H1 (cell line): ENCODE measurements around the gene SYT2. TPM values are rescaled to one million over a fixed set of nuclear protein-coding genes. Genes with fewer than 3 reads are reported as not detected.

ENCODE experiments used
- CTCF ChIA-PET: fragments of 300-600 bp; sonication (Branson Sonifier 250); formaldehyde crosslinking; loops from one replicate; lab custom pipeline; 2021; ENCODE audit not compliant: partially characterized antibody; lab: Charles Lee
- POLR2A ChIA-PET: fragments of 300-600 bp; sonication (Branson Sonifier 250); formaldehyde crosslinking; loops from one replicate; lab custom pipeline; 2021; ENCODE audit warnings: inconsistent platforms; ENCODE audit not compliant: partially characterized antibody; lab: Charles Lee
- DNase-seq, 2 experiments: peaks; one replicate each; pipeline versions ENCODE4 v3.0.0 to v3.0.0-alpha.2; 2010 to 2022; ENCODE audit warnings: low spot score in 2 of 2, low read depth in 1 of 2, mixed read lengths in 1 of 2
- FAIRE-seq: peaks from 2 replicates; lab custom pipeline; 2011; peaks lifted over from hg19 to GRCh38; lab: Jason Lieb, UNC
- H2AFZ ChIP-seq: 2 replicates; pipeline ENCODE4 v1.8.1; 2012; ENCODE audit warnings: low read length, inconsistent platforms
- H2AK5ac ChIP-seq: 2 replicates; pipeline ENCODE4 v1.6.1; 2013; ENCODE audit warnings: low read depth, low read length
- H2BK120ac ChIP-seq: replicated peaks from 2 replicates; pipeline ENCODE3; 2013; ENCODE audit warnings: low read depth, low read length, inconsistent platforms
- H2BK12ac ChIP-seq: 2 replicates; pipeline ENCODE4 v1.6.1; 2013; ENCODE audit warnings: low read depth, low read length
- H2BK15ac ChIP-seq: 2 replicates; pipeline ENCODE4 v1.6.1; 2013; ENCODE audit warnings: low read length
- H2BK20ac ChIP-seq: 2 replicates; pipeline ENCODE4 v1.6.1; 2013; ENCODE audit warnings: low read length
- H2BK5ac ChIP-seq: 2 replicates; pipeline ENCODE4 v1.6.1; 2013; ENCODE audit warnings: low read depth, low read length
- H3K14ac ChIP-seq: 2 replicates; pipeline ENCODE4 v1.6.1; 2013; ENCODE audit warnings: inconsistent platforms; ENCODE audit not compliant: insufficient read length
- H3K18ac ChIP-seq: 2 replicates; pipeline ENCODE4 v1.6.1; 2013; ENCODE audit warnings: low read length; ENCODE audit errors: extremely low read depth
- H3K23ac ChIP-seq: 2 replicates; pipeline ENCODE4 v1.6.1; 2013; ENCODE audit warnings: inconsistent platforms; ENCODE audit not compliant: insufficient read length
- H3K23me2 ChIP-seq: 2 replicates; pipeline ENCODE4 v1.6.1; 2013; ENCODE audit warnings: low read depth, low read length
- H3K27ac ChIP-seq: 2 replicates; pipeline ENCODE4 v1.6.1; 2011; ENCODE audit warnings: low read depth, low read length, inconsistent platforms
- H3K27me3 ChIP-seq, 4 experiments: replicated peaks in 1 of 4; 1 replicate in 1 of 4; 2 replicates in 3 of 4; pipeline versions ENCODE4 v1.6.1 to v1.8.1; 2011 to 2013; ENCODE audit warnings: low read length in 3 of 4, mild to moderate bottlenecking in 3 of 4, inconsistent platforms in 2 of 4, mixed read lengths in 2 of 4, moderate library complexity in 1 of 4; ENCODE audit not compliant: control insufficient read depth in 3 of 4, insufficient read depth in 3 of 4; ENCODE audit errors: extremely low read depth in 1 of 4
- H3K36me3 ChIP-seq, 4 experiments: 2 replicates each; pipeline versions ENCODE4 v1.6.1 to v1.8.1; 2011 to 2013; ENCODE audit warnings: mild to moderate bottlenecking in 4 of 4, low read length in 3 of 4, moderate library complexity in 2 of 4, control low read depth in 1 of 4, inconsistent platforms in 1 of 4; ENCODE audit not compliant: insufficient read depth in 4 of 4, control insufficient read depth in 2 of 4
- H3K4ac ChIP-seq: replicated peaks from 2 replicates; pipeline ENCODE3; 2013; ENCODE audit warnings: low read length, low read depth, mixed read lengths, inconsistent platforms; ENCODE audit not compliant: insufficient read length
- H3K4me1 ChIP-seq, 4 experiments: replicated peaks in 1 of 4; 1 replicate in 1 of 4; 2 replicates in 3 of 4; pipeline versions ENCODE4 v1.6.1 to v1.8.1; 2011 to 2013; ENCODE audit warnings: low read length in 3 of 4, inconsistent platforms in 2 of 4, mixed read lengths in 1 of 4; ENCODE audit not compliant: insufficient read depth in 4 of 4, control insufficient read depth in 3 of 4
- H3K4me2 ChIP-seq, 2 experiments: 2 replicates each; pipeline versions ENCODE4 v1.6.1 to v1.8.1; 2011 to 2013; ENCODE audit warnings: low read depth in 2 of 2, low read length in 2 of 2, control low read depth in 1 of 2, inconsistent platforms in 1 of 2, mild to moderate bottlenecking in 1 of 2; ENCODE audit not compliant: insufficient read depth in 1 of 2
- H3K4me3 ChIP-seq, 4 experiments: fragments of 200-600, 300-600 bp in 1 of 4; sonication (generic), shearing (Covaris generic), sonication (Bioruptor Twin) in 1 of 4; 2 replicates each; pipeline versions ENCODE4 v1.5.1 to v1.8.1; 2011 to 2016; ENCODE audit warnings: low read length in 4 of 4, low read depth in 3 of 4, control low read depth in 2 of 4, inconsistent platforms in 2 of 4, mild to moderate bottlenecking in 2 of 4, mixed read lengths in 1 of 4, moderate library complexity in 1 of 4; ENCODE audit not compliant: insufficient read depth in 2 of 4; ENCODE audit errors: extremely low read depth in 1 of 4
- H3K56ac ChIP-seq: replicated peaks from 2 replicates; pipeline ENCODE3; 2013; ENCODE audit warnings: low read depth, mild to moderate bottlenecking, mixed read lengths, low read length, inconsistent platforms; ENCODE audit not compliant: insufficient read length
- H3K79me1 ChIP-seq: 2 replicates; pipeline ENCODE4 v1.6.1; 2013; ENCODE audit warnings: low read depth, low read length, control low read depth
- H3K79me2 ChIP-seq, 2 experiments: 2 replicates each; pipeline versions ENCODE4 v1.6.1 to v1.8.1; 2012 to 2013; ENCODE audit warnings: low read length in 2 of 2, mild to moderate bottlenecking in 2 of 2, inconsistent platforms in 1 of 2; ENCODE audit not compliant: insufficient read depth in 2 of 2, control insufficient read depth in 1 of 2
- H3K9ac ChIP-seq, 4 experiments: replicated peaks in 1 of 4; 1 replicate in 1 of 4; 2 replicates in 3 of 4; pipeline versions ENCODE4 v1.6.1 to v1.8.1; 2011 to 2013; ENCODE audit warnings: low read depth in 3 of 4, low read length in 3 of 4, control low read depth in 2 of 4, mild to moderate bottlenecking in 2 of 4, moderate library complexity in 2 of 4, inconsistent platforms in 1 of 4; ENCODE audit errors: extremely low read depth in 1 of 4
- H3K9me3 ChIP-seq, 2 experiments: 2 replicates each; pipeline versions ENCODE4 v1.6.1 to v1.8.1; 2012 to 2013; ENCODE audit warnings: mild to moderate bottlenecking in 2 of 2, moderate library complexity in 2 of 2, control low read depth in 1 of 2, inconsistent platforms in 1 of 2, low read depth in 1 of 2, low read length in 1 of 2, mixed read lengths in 1 of 2; ENCODE audit not compliant: insufficient read depth in 2 of 2
- H4K20me1 ChIP-seq, 2 experiments: replicated peaks in 1 of 2; 2 replicates each; pipeline versions ENCODE3 to v1.8.1; 2011 to 2013; ENCODE audit warnings: inconsistent platforms in 2 of 2, low read length in 2 of 2, mild to moderate bottlenecking in 1 of 2; ENCODE audit not compliant: insufficient read depth in 2 of 2, control insufficient read depth in 1 of 2
- H4K5ac ChIP-seq: 2 replicates; pipeline ENCODE4 v1.6.1; 2013; ENCODE audit warnings: low read length, low read depth, mixed read lengths, inconsistent platforms; ENCODE audit not compliant: insufficient read length
- H4K8ac ChIP-seq: 2 replicates; pipeline ENCODE4 v1.8.0; 2013; ENCODE audit warnings: mild to moderate bottlenecking, moderate library complexity, low read length, inconsistent platforms; ENCODE audit not compliant: insufficient read depth; ENCODE audit errors: extremely low read depth
- H4K91ac ChIP-seq: replicated peaks from 2 replicates; pipeline ENCODE3; 2013; ENCODE audit warnings: low read length, mixed read lengths, inconsistent platforms; ENCODE audit not compliant: insufficient read length
- BCL11A ChIP-seq, 2 experiments: IDR thresholded peaks; one replicate each; pipeline ENCODE4 v1.6.1; 2011; ENCODE audit warnings: low read depth in 2 of 2, low read length in 2 of 2, mild to moderate bottlenecking in 2 of 2
- CBX5 ChIP-seq: fragments of 300-800, 300-1000 bp; sonication (generic); IDR thresholded peaks from 2 replicates; pipeline ENCODE4 v1.7.1; 2016; ENCODE audit warnings: antibody characterized with exemption, low read length, low read depth
- CBX8 ChIP-seq: fragments of 300-800, 300-1000 bp; sonication (generic); IDR thresholded peaks from 2 replicates; pipeline ENCODE4 v1.7.1; 2016; ENCODE audit warnings: low read depth, low read length, borderline replicate concordance
- CHD1 ChIP-seq: IDR thresholded peaks from 2 replicates; pipeline ENCODE4 v1.6.1; 2012; ENCODE audit warnings: low read depth, low read length, improper control_type of control experiment
- CHD2 ChIP-seq: IDR thresholded peaks from 2 replicates; pipeline ENCODE4 v1.6.1; 2012; ENCODE audit warnings: low read length, improper control_type of control experiment
- EP300 ChIP-seq, 2 experiments: IDR thresholded peaks; 1 replicate in 1 of 2; 2 replicates in 1 of 2; pipeline ENCODE4 v1.6.1; 2011 to 2012; ENCODE audit warnings: low read depth in 2 of 2, low read length in 2 of 2, mild to moderate bottlenecking in 2 of 2, borderline replicate concordance in 1 of 2, inconsistent platforms in 1 of 2, moderate library complexity in 1 of 2
- HDAC2 ChIP-seq, 2 experiments: fragments of 300-600 bp in 1 of 2; sonication (generic) in 1 of 2; IDR thresholded peaks; 2 replicates each; pipeline ENCODE4 v1.6.1; 2011 to 2012; ENCODE audit warnings: low read depth in 2 of 2, low read length in 2 of 2, mild to moderate bottlenecking in 2 of 2, moderate library complexity in 2 of 2, borderline replicate concordance in 1 of 2, inconsistent platforms in 1 of 2
- KDM1A ChIP-seq: fragments of 200-600, 300-600 bp; sonication (generic); IDR thresholded peaks from 2 replicates; pipeline ENCODE4 v1.7.1; 2016; ENCODE audit warnings: mild to moderate bottlenecking, low read length, borderline replicate concordance
- MAFK ChIP-seq: IDR thresholded peaks from 2 replicates; pipeline ENCODE4 v1.6.1; 2012; ENCODE audit warnings: low read depth, mild to moderate bottlenecking, improper control_type of control experiment, low read length
- POU5F1 ChIP-seq: IDR thresholded peaks from 2 replicates; pipeline ENCODE4 v1.6.1; 2011; ENCODE audit warnings: low read depth, mild to moderate bottlenecking, low read length, moderate library complexity
- RXRA ChIP-seq: IDR thresholded peaks from 2 replicates; pipeline ENCODE4 v1.6.1; 2011; ENCODE audit warnings: low read depth, mild to moderate bottlenecking, low read length, moderate library complexity; ENCODE audit not compliant: insufficient read depth
- SAP30 ChIP-seq: fragments of 300-600 bp; sonication (generic); IDR thresholded peaks from 2 replicates; pipeline ENCODE4 v1.7.1; 2012; ENCODE audit warnings: low read length, moderate library complexity, mild to moderate bottlenecking, inconsistent platforms; ENCODE audit not compliant: insufficient read depth, insufficient replicate concordance
- SIRT6 ChIP-seq: IDR thresholded peaks from one replicate; pipeline ENCODE4 v1.7.1; 2012; ENCODE audit warnings: low read length, inconsistent platforms
- SP1 ChIP-seq: IDR thresholded peaks from 2 replicates; pipeline ENCODE4 v1.6.1; 2011; ENCODE audit warnings: low read depth, low read length
- whole genome bisulfite sequencing, 2 experiments: shearing (Covaris generic) in 1 of 2; methylation state at CpG; one replicate each; pipeline versions ENCODE4 v1.1.6 to v1.1.7; 2013 to 2015; ENCODE audit warnings: low lambda C conversion rate in 2 of 2, mixed read lengths in 2 of 2, inconsistent platforms in 1 of 2, low coverage in 1 of 2, missing lambda C conversion rate in 1 of 2; ENCODE audit not compliant: insufficient replicate concordance in 2 of 2, insufficient coverage in 1 of 2, insufficient read length in 1 of 2; ENCODE audit errors: extremely low coverage in 1 of 2, missing lambda C conversion rate in 1 of 2; 5-methylcytosine and 5-hydroxymethylcytosine counted together
- polyA plus RNA-seq, 7 experiments: library from polyadenylated mRNA; depleted of rRNA in 3 of 7; stranded (reverse) in 5 of 7; unstranded in 2 of 7; fragments of >200 nt in 5 of 7; fragments of 200-250 nt in 2 of 7; gene quantifications; 1 replicate in 5 of 7; 2 replicates in 1 of 7; 4 replicates in 1 of 7; pipeline versions ENCODE4 v1.2.1 to v1.2.3, GENCODE V29; 2011 to 2013; ENCODE audit warnings: missing spikeins in 2 of 7, mixed read lengths in 2 of 7
- total RNA-seq: library from RNA; stranded (reverse); fragmentation: NEBNext Ultra II Directional; extraction: Animal tissue kit (Norgen Biotek cat#: 25700); gene quantifications from 2 replicates; pipeline ENCODE4 v1.2.1, GENCODE V29; 2021

SYT2 gene
- total and polyA plus RNA-seq, 2 of the 8 experiments (the other 6 are each of a cell fraction or from before 2014, with no cell fraction given): 2.8 to 11.0 TPM

- no peak overlapping the region for H2BK120ac ChIP-seq
- H4K91ac ChIP-seq: no peak overlapping the region
- POLR2A ChIA-PET: no interaction called here
- no peak overlapping the region for H3K18ac ChIP-seq
- 89% methylated on average over 6 of the region's 6 CpGs; no CpG with 5 or more reads in 1 of the 2 experiments for WGBS, 2 experiments
- DNase-seq (no peak), FAIRE-seq (no peak)
- H2BK20ac ChIP-seq: no peak overlapping the region
- H3K79me1 ChIP-seq: no peaks in the 10 kb centered on the region; the same call in 1 of the 2 replicates
- H3K23me2 ChIP-seq: no peaks in the 10 kb centered on the region
- H4K8ac ChIP-seq: no peak overlapping the region
- H3K14ac ChIP-seq: no peak overlapping the region
- H3K9me3 ChIP-seq: no peaks in the 10 kb centered on the region
- no peak overlapping the region for H2AK5ac ChIP-seq
- no peaks in the 10 kb centered on the region for H3K36me3 ChIP-seq
- no peak overlapping the region for H2BK12ac ChIP-seq
- CTCF ChIA-PET: interaction anchor here (0.6 to 8.3 kb wide), 6 partner anchors 12 to 34 kb away, joined by 3 to 105 read pairs (median 8); no protein-coding TSS in a partner anchor
- no peak overlapping the region for H3K4me2 ChIP-seq
- peaks cover 3 to 4% of the 10 kb centered on the region in 2 experiments for H4K20me1 ChIP-seq
- H3K27ac ChIP-seq: no peak overlapping the region
- H3K23ac ChIP-seq: no peak overlapping the region
- no peaks in the 10 kb centered on the region for H3K27me3 ChIP-seq
- H3K79me2 ChIP-seq: no peaks in the 10 kb centered on the region
- H3K56ac ChIP-seq: no peak overlapping the region
- H3K4me1 ChIP-seq: peaks cover 0 to 16% (median 7%) of the 10 kb centered on the region in 4 experiments; a peak in 4 of 7 replicates
- H2AFZ ChIP-seq: no peak overlapping the region
- H3K4me3 ChIP-seq: no peak overlapping the region
- no peak overlapping the region for H2BK15ac ChIP-seq
- no peak overlapping the region for H2BK5ac ChIP-seq
- H3K4ac ChIP-seq: no peak overlapping the region
- no peak overlapping the region for H3K9ac ChIP-seq
- H4K5ac ChIP-seq: no peak overlapping the region
- no peak for TF ChIP-seq CBX8
- no peak for TF ChIP-seq MAFK
- no peak for TF ChIP-seq POU5F1
- TF ChIP-seq RXRA: no peak
- no peak for TF ChIP-seq BCL11A (IDR thresholded peaks at IDR 0.05; ENCODE audit: low read depth in 2 of 2, low read length in 2 of 2)
- TF ChIP-seq EP300 (IDR thresholded peaks at IDR 0.05; ENCODE audit: borderline replicate concordance in 1 of 2, low read depth in 2 of 2, low read length in 2 of 2): no peak
- no peak for TF ChIP-seq CHD2
- TF ChIP-seq SIRT6: no peak
- TF ChIP-seq CBX5: no peak
- TF ChIP-seq KDM1A: no peak
- no peak for TF ChIP-seq SAP30
- no peak for TF ChIP-seq SP1
- TF ChIP-seq HDAC2 (IDR thresholded peaks at IDR 0.05; ENCODE audit: borderline replicate concordance in 1 of 2, low read depth in 2 of 2, low read length in 2 of 2): no peak
- no peak for TF ChIP-seq CHD1
Observed at GRCh38 chr1:202685641-202686040, 24.6 kb downstream of the SYT2 start.
